GM18508 (cell line): ENCODE data around the gene SLC45A1.

ENCODE experiments used
- ATAC-seq: cut with Tn5 transposase; IDR thresholded peaks from one replicate; pipeline ENCODE4 v1.9.1; 2021; ENCODE audit warnings: moderate number of reproducible peaks; ENCODE audit not compliant: insufficient read depth, unreplicated experiment

SLC45A1 gene

DNA sequence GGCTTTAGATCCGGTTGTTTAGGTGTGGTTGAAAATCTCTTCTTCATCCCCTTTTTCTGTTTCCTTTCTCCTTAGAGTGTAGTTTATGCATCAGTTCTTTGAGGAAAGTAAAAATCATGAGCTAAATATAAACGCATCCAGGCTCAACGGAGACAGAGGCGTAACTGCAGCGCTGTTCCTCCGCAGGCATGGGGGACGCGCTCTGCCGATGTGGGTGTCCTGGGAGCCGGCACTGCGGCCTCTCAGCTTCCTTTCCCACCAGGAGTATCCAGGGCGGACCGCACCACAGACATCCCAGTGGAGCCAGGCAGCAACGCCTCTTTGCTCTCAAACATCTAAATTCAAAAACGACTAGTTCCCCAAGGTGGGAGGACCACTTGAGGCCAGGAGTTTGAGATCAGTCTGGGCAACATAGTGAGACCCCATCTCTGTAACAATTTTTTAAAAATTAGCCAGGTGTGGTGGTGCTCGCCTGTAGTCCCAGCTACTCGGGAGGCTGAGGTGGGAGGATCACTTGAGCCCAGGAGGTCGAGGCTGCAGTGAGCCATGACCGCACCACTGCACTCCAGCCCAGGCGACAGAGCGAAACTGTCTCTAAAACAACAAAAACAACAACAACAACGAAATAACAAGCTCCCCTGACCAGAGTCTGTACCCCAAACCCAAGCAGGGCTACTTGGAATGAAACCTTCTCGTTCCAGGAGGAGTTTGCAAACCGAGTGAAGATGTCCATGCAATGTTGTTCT is 16.4 kb downstream of the SLC45A1 start:
- no peak for ATAC-seq

DNA sequence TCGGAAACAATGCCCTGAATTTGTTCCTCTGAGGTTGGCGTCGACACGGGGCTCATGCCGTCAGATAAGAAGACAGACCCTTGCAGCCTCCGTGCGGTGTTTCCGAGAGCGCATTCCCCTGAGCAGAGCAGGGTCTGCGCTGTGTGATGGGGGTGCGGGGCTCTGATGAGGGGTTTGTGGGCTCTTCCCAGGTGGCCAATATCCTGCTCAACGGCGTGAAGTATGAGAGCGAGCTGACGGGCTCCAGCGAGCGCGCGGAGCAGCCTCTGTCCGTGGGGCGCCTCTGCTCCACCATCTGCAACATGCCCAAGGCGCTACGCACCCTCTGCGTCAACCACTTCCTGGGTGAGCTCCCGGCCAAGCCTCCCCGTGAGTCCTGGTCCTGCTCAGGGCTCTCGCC is 17.3 kb downstream of the SLC45A1 start:
- ATAC-seq = no peak

DNA sequence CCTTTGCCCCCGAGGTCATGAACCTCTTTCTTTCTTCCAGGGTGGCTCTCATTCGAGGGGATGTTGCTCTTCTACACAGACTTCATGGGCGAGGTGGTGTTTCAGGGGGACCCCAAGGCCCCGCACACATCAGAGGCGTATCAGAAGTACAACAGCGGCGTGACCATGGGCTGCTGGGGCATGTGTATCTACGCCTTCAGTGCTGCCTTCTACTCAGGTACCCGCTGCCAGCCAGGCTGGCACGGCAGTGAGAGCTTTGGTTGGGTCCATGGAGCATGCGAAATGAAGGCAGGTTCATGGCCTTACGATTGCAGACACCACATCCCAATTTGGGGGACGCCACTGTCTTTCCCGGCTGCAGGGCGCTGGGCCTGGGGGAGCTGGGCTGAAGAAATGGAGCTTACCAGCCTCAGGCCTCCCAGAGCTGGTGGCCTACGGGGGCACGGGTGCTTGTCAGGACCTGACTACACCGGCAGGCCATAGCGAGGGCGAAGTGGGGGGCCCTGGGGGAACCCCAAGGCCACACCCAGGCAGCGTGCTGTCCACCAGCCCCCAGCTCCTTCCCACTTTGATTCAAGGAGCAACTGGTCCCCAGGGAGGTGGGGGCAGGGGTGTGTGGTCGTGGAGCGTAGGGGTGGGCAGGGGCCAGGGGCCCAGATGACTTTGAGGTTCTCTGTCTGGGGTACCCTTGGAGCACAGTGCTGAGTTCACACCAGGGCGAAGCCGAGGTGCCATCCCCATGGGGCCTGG is 20.0 kb downstream of the SLC45A1 start:
- no peak for ATAC-seq

DNA sequence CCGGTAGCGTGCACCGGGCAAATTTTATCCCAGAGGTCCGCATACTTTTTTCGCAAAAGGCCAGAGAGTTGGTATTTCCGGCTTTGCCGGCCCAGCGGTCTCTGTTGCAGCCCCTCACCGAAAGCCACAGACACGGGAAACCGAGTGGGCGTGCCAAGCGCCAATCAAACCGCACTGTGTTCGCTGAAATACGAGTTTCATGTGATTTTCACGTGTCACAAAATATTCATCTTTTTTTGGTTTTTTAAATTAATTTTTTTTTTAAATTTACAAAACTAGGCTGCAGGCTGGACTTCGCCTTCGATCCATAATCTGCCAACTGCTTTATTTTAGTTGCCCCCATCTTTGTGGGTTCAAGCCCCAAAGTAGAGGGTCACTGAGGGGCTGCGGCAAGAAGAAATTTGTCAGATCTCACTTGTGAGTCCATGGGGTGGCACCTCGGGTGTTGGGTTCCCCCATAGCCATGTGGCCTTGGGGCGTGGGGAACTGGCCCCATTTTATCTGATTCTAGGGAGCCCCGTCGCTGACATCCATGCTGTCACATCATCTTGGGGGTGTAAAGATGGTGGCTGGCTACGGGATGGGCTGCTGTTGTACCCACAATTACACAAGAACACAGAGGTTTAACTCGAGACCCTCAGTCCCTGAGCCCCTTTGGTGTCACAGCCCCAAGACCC is 20.8 kb downstream of the SLC45A1 start:
- ATAC-seq = no peak

DNA sequence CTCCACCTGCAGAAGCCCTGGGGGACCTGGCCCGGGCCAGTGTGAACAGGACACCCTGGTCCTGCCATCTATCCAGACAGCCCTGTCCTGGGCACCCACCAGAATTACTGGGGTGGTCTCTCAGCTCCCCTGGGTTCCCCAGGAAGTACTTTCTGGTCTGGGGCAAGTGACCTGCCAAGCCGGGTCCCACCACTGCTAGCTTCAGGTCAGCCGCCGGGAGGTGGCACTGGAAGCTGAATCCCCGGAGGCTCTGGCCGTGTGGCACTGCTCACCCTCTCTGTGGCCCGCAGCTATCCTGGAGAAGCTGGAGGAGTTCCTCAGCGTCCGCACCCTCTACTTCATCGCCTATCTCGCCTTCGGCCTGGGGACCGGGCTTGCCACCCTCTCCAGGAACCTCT is 21.3 kb downstream of the SLC45A1 start:
- ATAC-seq = no peak

DNA sequence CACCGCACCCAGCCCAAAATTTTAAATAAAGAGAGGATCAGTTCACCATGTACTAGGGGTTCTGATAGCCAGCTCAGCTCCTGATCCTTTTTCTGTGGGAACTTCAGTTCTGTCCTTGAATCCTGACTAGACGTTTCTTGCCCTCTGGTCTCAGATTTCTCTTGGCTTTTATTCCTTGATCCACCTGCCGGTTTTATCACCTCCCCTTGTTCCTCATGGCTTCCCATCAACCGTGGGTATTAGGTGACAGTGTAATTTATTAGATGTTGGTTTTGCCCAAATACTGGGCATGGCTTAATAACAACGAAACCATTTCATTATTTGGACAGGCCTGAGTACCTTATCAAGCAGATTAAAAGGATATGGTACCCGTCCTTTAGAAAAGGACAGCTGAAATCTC is 22.5 kb downstream of the SLC45A1 start:
- ATAC-seq = no peak

DNA sequence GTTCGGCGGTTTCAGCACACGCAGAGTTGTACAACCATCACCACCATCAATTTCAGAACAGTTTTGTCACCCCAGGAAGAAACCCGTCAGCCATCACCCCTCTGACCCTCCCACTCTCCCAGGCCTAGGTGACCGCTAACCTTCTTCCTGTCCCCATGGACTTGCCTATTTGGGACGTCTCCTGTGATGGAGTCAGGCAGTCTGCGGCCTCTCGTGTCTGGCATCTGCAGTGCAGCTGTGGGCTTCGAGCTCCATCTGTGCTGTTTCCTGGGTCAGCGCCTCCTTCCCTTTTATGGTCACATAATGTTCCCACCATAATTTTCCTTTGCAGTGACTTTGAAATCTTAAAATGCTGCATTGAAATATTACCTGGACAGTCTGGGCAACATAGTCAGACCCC is 24.4 kb downstream of the SLC45A1 start:
- no peak for ATAC-seq

DNA sequence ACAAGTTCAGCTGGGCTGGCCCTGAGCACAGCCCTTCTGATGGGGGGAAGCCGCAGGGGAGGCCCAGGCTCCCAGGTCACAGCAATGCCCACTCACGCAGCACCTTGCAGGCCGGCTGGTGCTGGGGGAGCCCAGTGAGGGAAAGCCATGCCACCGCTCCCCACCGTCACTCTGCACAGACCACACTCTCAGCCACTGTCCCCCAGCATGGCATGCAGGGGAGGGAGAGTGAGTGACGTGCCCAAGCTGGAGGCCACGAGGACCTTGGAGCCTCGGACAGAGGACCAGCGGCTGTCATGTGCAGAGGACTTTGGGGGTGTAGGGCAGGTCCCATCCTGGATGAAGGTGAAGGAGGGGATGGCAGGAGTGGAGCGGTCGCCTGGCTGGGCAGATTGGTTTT is 25.1 kb downstream of the SLC45A1 start:
- no peak for ATAC-seq

DNA sequence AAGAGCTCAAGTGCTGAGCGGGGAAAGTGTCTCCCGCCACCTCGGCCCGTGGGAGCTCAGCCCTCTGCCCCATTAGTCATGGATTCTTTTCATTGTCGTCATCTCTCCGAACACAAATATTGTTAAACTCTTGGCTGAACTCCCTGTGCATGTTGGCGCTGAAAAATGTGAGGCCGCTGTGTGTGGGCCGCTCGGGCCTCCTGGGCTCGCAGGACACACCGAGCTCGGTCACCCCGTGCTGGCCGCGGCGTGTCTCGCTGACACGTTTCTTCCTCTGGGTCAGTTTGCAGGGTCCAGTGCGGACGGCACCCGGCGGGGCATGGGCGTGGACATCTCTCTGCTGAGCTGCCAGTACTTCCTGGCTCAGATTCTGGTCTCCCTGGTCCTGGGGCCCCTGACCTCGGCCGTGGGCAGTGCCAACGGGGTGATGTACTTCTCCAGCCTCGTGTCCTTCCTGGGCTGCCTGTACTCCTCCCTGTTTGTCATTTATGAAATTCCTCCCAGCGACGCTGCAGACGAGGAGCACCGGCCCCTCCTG is 25.6 kb downstream of the SLC45A1 start:
- no peak for ATAC-seq

DNA sequence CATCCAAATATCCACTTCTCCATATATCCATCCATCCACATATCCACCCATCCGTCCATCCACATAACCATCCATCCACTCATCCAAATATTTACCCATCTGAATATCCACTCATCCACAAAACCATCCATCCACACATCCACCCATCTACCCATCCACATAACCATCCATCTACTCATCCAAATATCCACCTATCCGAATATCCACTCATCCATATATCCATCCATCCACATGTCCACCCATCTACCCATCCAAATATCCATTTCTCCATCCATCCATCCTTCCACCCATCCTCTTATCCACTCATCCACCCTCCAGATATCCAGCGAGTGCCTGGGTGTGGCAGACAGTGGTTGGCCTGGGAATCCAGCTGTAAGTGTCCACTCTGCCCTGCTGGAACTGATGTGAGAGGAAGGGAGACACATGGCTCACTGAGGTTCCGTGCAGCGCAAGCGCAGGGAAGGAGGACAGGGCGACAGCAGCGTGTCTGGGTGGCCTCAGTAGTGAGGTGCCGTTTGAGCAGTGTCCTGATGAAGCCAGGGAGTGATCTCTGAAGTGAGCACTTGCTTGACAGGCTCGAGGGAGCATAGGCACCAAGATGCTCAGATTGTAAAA is 27.1 kb downstream of the SLC45A1 start:
- ATAC-seq = no peak

DNA sequence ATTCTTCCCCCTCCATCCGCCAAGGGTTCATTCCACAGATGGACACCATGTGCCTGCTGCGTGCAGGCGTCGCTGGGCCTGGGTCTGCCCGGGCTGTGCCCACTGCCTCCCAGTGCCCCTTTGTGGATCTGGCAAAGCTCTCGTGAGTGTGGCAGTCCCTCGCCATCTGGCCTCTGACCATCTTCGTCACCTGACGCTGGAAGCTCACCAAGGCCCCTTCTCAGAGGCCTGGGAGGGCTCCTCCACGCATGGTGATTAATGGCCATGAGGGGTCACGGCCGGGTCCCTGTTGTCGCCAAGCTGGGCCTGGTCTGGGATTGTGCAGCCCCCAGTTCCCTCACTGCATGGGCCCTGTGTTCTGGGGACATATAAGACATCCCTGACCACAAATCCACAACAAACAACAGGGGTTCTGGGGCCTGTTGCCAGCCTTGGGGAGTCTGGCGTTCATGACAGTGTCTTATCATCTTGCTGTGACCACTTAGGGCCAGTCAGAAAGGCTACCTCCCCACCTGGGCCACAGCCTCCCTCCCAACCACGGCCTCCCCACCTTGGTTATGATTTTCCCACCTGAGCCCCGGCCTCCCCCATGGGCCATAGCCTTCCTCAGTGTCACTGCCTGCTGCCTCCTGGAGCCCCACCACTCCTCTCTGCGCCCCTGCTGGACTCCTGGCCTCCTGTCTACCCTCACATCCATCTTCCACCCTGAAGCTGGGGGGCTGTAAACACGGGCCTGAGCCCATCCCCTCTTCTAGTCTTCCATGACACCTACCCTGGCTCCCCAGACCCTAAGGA is 27.9 kb downstream of the SLC45A1 start:
- ATAC-seq = no peak

DNA sequence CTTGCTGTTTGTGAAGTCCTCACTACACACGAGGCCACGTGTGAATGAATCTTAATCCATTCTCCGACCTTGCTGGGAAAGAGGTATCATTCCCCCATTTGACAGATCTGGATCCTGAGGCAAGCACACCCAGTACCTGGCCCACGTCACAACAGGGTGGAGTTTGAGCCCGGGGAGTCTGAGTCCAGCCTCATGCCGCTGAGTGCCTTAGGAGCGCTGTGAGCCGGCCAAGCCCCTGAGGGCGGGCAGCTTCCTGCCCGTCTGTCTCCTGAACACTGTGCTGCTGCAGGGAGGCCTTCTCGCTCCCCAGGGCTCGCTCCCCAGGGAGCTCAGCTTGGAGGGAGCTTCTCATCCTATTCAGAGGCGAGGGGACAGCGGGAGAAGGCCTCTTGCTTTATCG is 29.7 kb downstream of the SLC45A1 start:
- no peak for ATAC-seq

DNA sequence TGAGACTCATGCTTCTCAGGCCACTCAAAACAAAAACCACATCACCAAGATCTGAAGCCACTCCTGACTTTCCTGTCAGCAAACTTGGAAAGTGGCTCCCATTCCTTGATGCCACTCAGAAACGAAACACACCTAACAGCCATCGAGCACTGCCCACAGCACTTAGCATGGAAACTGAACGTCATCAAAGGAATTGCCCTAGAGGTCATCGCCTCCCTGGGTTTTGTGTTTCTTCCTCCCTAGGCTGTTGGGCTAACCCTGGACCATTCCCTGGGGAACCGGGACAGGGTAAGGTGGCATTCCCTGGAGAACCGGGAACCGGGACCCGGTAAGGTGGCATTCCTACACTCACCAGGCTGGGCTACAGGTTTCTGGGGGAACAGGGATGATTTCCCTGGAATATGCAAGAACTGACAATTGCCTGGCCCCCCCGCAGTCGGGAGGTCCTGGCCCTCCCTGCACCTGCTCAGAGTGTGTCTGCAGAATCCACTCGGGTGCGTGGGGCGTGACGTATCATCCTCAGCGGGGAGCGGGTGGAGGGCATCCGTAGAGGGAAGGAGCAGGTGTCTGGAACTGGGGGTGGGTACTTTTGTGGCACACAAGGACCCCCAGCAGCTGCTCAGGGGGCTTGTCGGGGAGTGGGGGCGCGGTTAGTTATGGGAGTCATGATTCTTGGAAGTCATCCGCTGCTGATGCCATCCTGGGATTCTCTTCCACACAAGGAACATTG is 30.3 kb downstream of the SLC45A1 start:
- ATAC-seq = no peak

DNA sequence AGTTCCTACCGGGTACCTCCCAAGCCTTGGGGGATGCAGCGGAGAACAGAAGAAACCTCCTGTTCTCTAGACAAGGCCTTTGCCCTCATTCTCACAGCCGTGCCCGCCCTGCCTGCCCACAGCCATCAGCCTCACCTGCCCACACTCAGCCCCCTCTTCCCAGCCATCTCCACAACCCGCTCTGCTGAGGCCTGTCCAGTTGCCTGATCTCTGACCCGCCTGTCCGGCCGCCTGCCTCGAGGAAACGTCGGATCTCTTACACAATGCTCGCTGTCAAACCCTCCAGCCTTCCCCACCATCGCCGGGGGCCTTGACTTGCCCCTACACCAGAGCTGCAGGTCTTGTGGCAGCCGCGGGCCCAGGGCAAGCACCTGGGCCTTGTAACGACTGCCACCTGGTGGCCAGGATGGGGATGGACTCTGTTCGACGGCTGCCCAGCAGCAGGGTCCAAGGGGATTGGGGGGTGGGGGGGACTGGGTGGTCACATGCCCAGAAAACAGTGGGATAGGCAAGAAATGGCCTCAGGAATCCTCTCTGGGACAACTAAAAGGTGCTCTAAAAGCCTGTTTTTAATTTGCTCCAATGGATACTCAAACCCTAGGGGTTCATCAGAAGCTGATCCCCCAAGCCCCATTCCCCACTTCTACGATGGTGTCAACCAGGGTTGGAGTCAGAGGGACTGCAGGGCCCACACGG is 31.0 kb downstream of the SLC45A1 start:
- ATAC-seq = no peak

DNA sequence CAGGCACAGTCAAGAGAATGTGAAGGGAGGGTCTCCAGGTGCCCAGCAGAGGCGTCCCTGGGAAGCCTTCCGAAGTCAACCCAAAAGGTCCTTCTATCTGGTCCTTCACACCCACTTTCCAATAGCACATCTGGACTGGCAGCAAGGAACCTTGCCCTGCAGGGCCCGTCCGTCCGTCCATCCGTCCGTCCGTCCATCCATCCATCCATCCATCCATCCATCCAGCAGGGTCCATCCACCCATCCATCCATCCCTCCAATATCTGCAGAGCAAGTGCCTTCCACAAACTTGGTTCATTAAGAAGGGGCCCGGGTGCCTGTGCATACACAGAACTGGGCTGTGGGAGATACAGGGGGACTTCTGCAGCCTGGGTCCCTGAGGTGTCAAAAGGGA is 31.6 kb downstream of the SLC45A1 start:
- no peak for ATAC-seq

DNA sequence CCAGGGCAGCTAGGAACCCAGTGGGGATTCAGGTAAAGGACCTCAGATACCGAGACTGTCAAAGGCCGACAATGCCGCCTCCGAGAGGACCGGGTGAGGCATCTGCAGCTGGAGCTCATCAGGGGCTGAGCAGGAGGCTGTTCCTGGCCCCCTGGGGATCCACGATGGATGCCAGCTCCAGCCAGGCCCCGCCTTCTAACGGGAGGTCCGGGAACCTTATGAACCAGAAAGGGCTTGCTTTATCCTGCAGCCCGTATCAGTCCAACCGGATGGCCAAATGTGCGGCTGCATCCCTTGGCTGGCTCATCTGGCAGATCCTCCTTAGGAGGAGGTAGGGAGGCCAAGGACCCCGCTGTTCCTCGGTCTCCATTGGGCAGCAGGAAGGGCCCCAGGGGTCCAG is 32.0 kb downstream of the SLC45A1 start:
- ATAC-seq = no peak

DNA sequence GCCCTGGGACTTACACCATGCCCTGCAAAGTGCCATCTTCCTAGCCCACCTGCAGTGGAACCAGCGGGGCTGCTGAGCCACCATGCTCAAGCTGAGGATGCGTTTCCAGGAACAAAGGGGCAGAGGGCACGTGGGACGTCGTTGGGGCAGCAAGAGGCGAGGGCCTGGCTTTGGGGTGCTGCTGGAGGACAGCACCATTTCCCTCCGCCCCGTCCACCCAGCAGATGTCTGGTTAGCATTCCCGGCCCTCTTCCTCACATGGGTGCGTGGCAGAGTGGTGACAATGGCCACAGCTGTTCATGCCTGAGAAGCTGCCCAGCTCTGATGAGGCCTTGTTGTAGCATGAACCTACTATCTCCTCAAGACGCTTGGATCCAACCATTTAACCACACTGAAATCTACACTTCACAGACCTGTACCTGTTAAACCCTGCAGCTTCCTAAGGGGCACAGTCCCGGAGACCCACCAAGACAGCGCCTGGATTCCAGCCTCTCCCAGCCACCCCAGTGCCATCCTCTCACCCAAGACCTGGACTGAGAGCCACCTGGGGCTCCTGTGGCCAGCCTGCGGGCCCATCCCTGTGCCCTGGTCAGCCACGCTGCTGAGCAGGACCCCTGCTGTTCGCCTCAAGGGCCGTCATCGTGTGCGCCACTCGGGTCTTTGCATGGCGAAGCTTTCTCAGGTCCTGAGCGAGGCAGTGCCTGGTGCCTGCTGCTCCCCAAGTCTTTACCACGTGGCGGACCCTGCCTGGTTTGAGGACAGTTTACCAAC is 33.2 kb downstream of the SLC45A1 start:
- no peak for ATAC-seq
